Limb (tissue), 2 donors: ENCODE results near the gene KRTAP19-8.

ENCODE experiments used
- DNase-seq, 2 donors: peaks; one replicate each; pipeline ENCODE4 v3.0.0-alpha.2; 2016; ENCODE audit errors: extremely low spot score in 2 of 2

Gene KRTAP19-8

DNA sequence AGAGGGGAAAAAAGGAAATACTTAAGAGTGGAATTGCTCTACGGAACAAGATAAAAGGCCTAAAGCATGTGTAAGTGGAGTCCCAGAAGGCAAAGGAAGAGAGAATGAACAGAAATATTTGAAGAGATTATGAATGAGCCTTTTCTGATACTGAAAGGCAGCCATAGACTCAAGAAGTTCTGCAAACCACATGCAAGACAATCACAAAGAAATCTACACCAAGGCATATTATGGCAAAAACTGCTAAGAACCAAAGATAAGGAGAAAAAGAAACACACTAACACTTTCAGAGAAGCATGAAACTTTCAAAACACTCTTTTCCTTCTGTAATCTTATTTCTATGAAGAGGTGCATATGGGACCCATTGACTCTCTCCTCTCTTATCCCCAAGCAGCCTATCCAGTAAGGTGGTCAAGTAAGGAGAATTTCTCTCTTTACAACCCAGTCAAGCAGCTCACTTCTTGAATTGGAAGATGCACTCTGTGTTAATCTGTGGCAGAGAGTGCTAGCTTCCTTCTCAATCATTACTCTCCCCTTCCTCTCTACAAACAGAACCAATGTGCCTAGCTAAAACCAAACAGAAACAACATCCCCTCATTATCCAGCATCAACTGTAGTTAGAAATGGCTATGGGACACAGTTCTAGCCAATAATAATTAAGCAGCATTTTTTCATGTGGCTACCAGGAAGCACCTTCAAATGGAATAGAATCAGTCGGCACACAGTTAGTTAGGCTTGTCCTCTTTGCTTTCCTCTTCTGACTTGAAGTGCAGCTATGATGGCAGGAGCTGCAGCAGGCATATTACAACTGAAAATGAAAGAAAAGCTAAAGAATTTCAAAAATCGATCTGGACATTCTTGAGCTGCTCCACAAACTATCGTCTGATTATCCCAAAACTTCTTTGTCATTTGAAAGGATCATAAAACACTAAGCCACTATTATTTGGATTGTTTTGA is 25.9 kb downstream of the KRTAP19-8 start:
- no peak for DNase-seq

DNA sequence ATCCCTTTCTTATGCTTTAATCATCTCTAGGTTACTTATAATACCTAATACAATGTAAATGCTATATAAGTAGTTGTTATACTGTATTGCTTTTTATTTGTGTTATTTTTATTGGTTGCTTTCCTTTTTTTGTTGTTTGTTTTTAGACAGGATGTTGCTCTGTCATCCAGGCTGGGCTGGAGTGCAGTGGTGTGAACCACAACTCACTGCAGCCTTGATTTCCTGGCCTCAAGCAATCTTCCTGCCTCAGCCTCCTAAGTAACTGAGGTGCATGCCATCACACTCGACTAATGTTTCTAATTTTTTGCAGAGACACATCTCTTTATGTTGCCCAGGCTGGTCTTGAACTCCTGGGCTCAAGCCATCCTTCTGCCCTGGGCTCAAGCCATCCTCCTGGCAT is 26.9 kb downstream of the KRTAP19-8 start:
- no peak for DNase-seq

DNA sequence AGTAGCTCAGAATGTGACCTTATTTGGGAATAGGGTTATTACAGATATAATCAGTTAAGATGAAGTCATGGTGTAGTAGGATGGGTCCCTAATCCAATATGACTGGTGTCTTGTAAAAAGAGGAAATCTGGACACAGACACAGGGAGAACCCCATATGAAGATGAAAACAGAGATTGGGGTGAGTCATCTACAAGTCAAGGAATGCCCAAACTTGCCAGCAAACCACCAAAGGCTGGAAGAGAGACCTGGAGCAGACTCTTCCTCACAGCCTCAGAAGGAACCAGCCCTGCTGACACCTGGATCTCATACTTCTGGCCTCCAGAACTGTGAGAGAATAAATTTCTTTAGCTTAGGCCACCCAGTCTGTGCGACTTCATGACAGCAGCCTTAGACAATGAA is 29.9 kb downstream of the KRTAP19-8 start:
- no peak for DNase-seq

- DNase-seq, result no peak
Observed at GRCh38 chr21:31005019-31005418, 33.3 kb downstream of the KRTAP19-8 start.

- DNase-seq, result no peak
Observed at GRCh38 chr21:31003471-31003870, 34.8 kb downstream of the KRTAP19-8 start.

- no peak for DNase-seq
Observed at GRCh38 chr21:30997541-30997940, 40.7 kb downstream of the KRTAP19-8 start.

DNA sequence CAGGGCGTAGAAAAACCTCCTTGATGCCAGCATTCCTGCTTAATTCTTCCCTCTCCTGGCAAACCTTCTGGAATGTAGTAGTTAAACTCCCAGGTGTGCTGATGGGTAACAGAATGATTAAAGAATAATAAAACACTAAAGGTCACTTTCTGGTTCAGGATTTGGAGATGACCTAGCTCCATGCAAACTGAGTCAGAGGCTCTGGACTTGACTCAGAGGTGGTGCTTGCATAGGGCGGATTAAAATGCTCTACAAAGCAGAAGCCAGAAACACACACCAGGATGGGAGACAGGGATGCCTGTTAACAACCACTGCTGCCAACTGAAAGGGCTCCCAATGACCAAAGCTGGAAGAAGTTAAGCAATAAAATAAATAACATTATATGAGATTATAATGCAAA is 41.5 kb downstream of the KRTAP19-8 start:
- DNase-seq, result no peak

DNA sequence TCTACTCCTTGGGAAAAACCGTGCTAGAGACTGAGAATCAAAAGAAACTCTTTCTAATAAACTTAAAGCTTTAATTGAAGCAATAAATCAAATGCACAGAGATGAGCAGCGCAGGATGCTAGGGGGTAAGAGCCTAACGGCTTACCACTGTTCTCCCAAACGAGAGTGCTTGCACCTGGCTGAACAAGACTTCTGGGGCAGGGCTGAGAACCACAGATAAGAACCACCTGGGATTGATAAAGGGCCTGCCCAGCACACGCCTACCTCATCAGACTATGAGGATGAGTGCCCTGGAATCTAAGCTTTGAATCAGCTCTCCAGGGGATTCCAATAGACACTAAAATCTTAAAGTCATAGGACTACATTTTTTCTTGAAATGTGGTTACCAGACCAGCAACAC is 43.3 kb downstream of the KRTAP19-8 start:
- DNase-seq, result no peak

DNA sequence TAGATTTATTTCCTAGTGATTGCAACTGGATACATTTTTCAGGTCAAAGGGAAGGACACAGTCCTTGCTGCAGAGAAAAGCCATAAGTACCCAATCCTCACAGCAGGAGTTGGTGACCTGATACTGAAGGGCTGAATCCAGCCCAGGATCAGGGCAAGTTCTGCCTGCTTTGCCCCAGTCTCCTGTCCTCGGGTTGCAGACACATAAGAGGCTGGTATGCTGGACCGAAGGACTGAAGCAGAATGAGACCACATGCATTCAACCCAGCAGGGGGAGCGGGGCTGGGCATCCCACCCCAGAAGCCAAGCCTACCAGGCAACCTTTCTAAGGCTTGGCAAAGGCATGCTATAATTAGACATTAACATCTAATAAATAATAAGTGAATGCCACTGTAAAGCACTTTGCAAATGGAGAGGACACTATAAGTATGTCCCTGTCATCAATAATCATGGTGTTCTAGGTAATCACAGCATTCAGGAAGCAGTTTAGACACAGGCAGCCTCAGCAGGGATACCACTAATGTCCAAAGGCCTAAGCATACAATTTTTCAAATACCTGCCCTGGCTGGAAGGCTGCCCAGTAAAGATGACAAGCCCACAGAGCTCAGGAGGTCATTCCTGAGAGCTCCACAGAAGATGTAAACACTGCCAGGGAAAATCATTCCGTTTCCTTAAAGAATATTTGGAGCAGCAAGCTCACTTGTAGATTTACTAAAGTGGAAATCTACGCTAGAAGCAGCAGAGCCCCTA is 47.6 kb downstream of the KRTAP19-8 start:
- no peak for DNase-seq

DNA sequence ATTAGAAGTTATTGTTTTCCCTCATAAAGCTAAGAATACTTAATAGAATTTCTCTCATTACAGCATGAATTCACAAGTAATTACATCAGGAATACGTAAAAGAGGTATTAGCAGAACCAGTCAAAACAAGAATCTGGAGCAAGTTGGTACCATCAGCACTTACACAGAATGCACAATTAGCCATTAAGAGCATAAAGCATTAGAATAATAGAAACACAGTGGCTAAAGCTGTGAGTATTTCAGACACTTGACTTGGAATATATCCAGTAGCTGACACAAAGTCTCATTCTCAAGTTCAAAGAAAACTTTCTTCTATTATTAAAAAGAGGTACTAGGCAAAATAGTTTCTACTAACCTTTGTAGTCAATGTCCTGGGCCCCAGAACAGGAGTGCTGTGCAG is 49.6 kb downstream of the KRTAP19-8 start:
- DNase-seq, result no peak
